Hematopoietic multipotent progenitor cell treated with erythropoietin and hydrocortisone succinate and interleukin-3 and kit ligand, for 4 days (in vitro differentiated cells): Measurements from ENCODE around the gene TXNDC11.

Experiments
- DNase-seq: peaks from one replicate; pipeline ENCODE4 v3.0.0-alpha.2; 2015

TXNDC11 gene

GRCh38 chr16:11748404-11749254, 6.0 kb upstream of the TXNDC11 start:
- no peak for DNase-seq

- DNase-seq, result no peak
These were observed 5.3 kb upstream of the TXNDC11 start for GRCh38 chr16:11747949-11748403.

GRCh38 chr16:11744075-11744470, 1.4 kb upstream of the TXNDC11 start:
- no peak for DNase-seq

- DNase-seq, result peak; percentile 79
These were observed 834 bp upstream of the TXNDC11 start for GRCh38 chr16:11743308-11744074.

- peak; percentile 59 for DNase-seq
These were observed 543 bp downstream of the TXNDC11 start for GRCh38 chr16:11742093-11742535.

GRCh38 chr16:11740567-11740966, 2.1 kb downstream of the TXNDC11 start:
- no peak for DNase-seq

GRCh38 chr16:11738742-11739544, 3.7 kb downstream of the TXNDC11 start:
- no peak for DNase-seq

GRCh38 chr16:11737713-11738112, 4.9 kb downstream of the TXNDC11 start:
- no peak for DNase-seq

- DNase-seq, result no peak
These were observed 5.8 kb downstream of the TXNDC11 start for GRCh38 chr16:11736903-11737302.

GRCh38 chr16:11735787-11736186, 6.9 kb downstream of the TXNDC11 start:
- no peak for DNase-seq

- no peak for DNase-seq
These were observed 8.0 kb downstream of the TXNDC11 start for GRCh38 chr16:11734653-11735043.

- peak; percentile 62 for DNase-seq
These were observed 8.5 kb downstream of the TXNDC11 start for GRCh38 chr16:11734025-11734652.

GRCh38 chr16:11731222-11731621, 11.4 kb downstream of the TXNDC11 start:
- no peak for DNase-seq

- DNase-seq, result no peak
These were observed 12.9 kb downstream of the TXNDC11 start for GRCh38 chr16:11729787-11730186.

- DNase-seq, result peak; percentile 91
These were observed 14.7 kb downstream of the TXNDC11 start for GRCh38 chr16:11727796-11728543.

- DNase-seq, result no peak
These were observed 16.6 kb downstream of the TXNDC11 start for GRCh38 chr16:11726008-11726407.

GRCh38 chr16:11725457-11725856, 17.2 kb downstream of the TXNDC11 start:
- no peak for DNase-seq

- no peak for DNase-seq
These were observed 20.2 kb downstream of the TXNDC11 start for GRCh38 chr16:11722468-11722808.

- no peak for DNase-seq
These were observed 20.7 kb downstream of the TXNDC11 start for GRCh38 chr16:11721781-11722467.

- no peak for DNase-seq
These were observed 22.9 kb downstream of the TXNDC11 start for GRCh38 chr16:11719762-11720161.

- no peak for DNase-seq
These were observed 23.5 kb downstream of the TXNDC11 start for GRCh38 chr16:11719171-11719570.
